GM12878 (cell line): ENCODE results near the gene NUP50. TPM values are rescaled to one million over a fixed set of nuclear protein-coding genes. Genes with fewer than 3 reads are reported as not detected.
A peak's percentile ranks its signal among the peaks of the same experiment; 100 is the strongest.

Experiments
- BACH1 ChIP-seq: fragments of 450-650 bp; IDR thresholded peaks from 2 replicates; pipeline ENCODE4 v1.6.1; 2017; ENCODE audit warnings: mild to moderate bottlenecking, borderline replicate concordance
- BHLHE40 ChIP-seq, 2 experiments: fragments of 450-650 bp in 1 of 2; IDR thresholded peaks; 2 replicates each; pipeline ENCODE4 v1.6.1; 2011 to 2017; ENCODE audit warnings: low read depth in 2 of 2, borderline replicate concordance in 1 of 2, improper control_type of control experiment in 1 of 2, low read length in 1 of 2, mild to moderate bottlenecking in 1 of 2
- BRCA1 ChIP-seq: IDR thresholded peaks from 2 replicates; pipeline ENCODE4 v1.6.1; 2011; ENCODE audit warnings: low read depth, low read length, improper control_type of control experiment
- GATAD2B ChIP-seq: fragments of 450-650 bp; conservative IDR thresholded peaks from 2 replicates; pipeline ENCODE4 v1.6.1; 2017; ENCODE audit warnings: low read depth, mild to moderate bottlenecking, moderate library complexity
- POU2F2 ChIP-seq: IDR thresholded peaks from 3 replicates; pipeline ENCODE4 v1.6.1; 2011; ENCODE audit warnings: low read depth, mild to moderate bottlenecking, low read length, borderline replicate concordance
- TAF1 ChIP-seq: IDR thresholded peaks from 2 replicates; pipeline ENCODE4 v1.6.1; 2011; ENCODE audit warnings: mild to moderate bottlenecking, low read depth, low read length, borderline replicate concordance
- TCF3 ChIP-seq: IDR thresholded peaks from 2 replicates; pipeline ENCODE4 v1.6.1; 2012; ENCODE audit warnings: low read depth, mild to moderate bottlenecking, low read length, borderline replicate concordance; ENCODE audit not compliant: insufficient read depth
- polyA plus RNA-seq, 11 experiments: library from polyadenylated mRNA; depleted of rRNA in 4 of 11; unstranded in 6 of 11; stranded (reverse) in 5 of 11; fragments of >200 nt; fragmentation: Nextera tagmentation in 4 of 11; fragmentation: Illumina TruSeq in 1 of 11; extraction: Ambion mirVana in 4 of 11; extraction: Trizol in 1 of 11; gene quantifications; 1 replicate in 1 of 11; 2 replicates in 10 of 11; pipeline versions ENCODE4 v1.2.1 to v1.2.3, GENCODE V29; 2011 to 2016; ENCODE audit warnings: inconsistent platforms in 2 of 11, missing spikeins in 2 of 11, low read depth in 1 of 11
- total RNA-seq, 4 experiments: library from RNA; depleted of rRNA in 3 of 4; stranded (reverse); fragments of >200 nt in 3 of 4; fragmentation: Illumina TruSeq in 1 of 4; extraction: Trizol in 1 of 4; gene quantifications; 2 replicates each; pipeline versions ENCODE4 v1.2.1 to v1.2.3, GENCODE V29; 2013 to 2021
- TF ChIP-seq, protein P1 (sequence below): IDR thresholded peaks from 2 replicates; pipeline ENCODE4 v1.6.1; 2012; ENCODE audit warnings: low read depth, low read length, improper control_type of control experiment
- TF ChIP-seq, protein P2 (sequence below): fragments of 450-650 bp; IDR thresholded peaks from 2 replicates; pipeline ENCODE4 v1.6.1; 2016; ENCODE audit warnings: mild to moderate bottlenecking, moderate library complexity, borderline replicate concordance
- TF ChIP-seq, protein P3 (sequence below): fragments of 450-650 bp; IDR thresholded peaks from 2 replicates; pipeline ENCODE4 v1.6.1; 2018; ENCODE audit warnings: mild to moderate bottlenecking, low read depth, moderate library complexity; ENCODE audit not compliant: partially characterized antibody
- TF ChIP-seq, protein P4 (sequence below), 3 experiments: IDR thresholded peaks in 2 of 3; conservative IDR thresholded peaks in 1 of 3; 2 replicates each; pipeline ENCODE4 v1.5.1; 2011; ENCODE audit warnings: low read depth in 3 of 3, low read length in 3 of 3, mild to moderate bottlenecking in 3 of 3, control low read depth in 2 of 3, moderate library complexity in 2 of 3, inconsistent platforms in 1 of 3, mixed read lengths in 1 of 3; ENCODE audit not compliant: control insufficient read depth in 2 of 3, insufficient read depth in 1 of 3; ENCODE audit errors: extremely low read depth in 1 of 3
- TF ChIP-seq, protein P5 (sequence below): IDR thresholded peaks from 2 replicates; pipeline ENCODE4 v1.6.1; 2012; ENCODE audit warnings: low read depth, low read length, improper control_type of control experiment

Gene NUP50
- total and polyA plus RNA-seq, 10 of the 15 experiments (the other 5 are each of a cell fraction or from before 2014, with no cell fraction given) = 36.8 to 125 (median 78.8) TPM

DNA sequence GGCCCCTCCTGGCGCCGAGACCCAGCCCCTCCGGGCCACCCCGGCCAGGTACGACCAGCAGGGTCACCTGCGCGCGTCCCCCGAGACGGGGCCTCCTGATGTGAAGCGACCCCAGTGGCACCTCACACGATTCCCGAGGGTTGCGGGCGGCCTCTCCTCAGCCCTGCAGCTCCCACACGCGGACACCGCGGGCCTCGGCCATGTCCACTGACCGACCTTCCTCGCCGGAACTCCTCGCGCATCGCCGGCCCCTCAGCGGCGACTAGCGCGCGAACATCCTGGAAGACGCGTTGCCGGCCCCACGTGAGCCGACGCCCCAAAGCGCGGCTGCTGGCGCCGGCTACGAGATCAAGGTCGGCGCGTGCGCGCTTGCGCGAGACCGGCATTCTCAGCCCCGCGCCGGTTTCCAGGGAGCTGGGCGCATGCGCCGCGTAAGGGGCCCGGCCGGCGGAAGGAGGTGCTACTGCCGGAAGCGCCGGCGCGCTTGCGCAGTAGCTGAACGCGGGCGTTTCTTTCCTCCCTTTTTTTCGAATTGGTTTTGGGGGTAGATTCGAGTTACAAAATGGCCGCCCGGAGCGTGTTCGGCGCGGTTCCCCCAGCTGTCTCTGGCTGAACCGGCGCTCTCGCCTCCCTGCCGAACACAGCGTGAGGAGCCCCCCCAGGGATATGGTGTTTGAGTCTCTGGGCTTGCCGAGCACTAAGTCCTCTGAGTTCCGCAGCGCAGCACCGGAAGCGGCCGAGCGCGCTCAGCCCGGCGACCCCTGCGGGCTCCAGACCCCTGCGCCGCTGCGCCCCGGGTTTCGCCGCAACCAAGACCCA, at the start of gene NUP50 (continued):
- TF ChIP-seq BHLHE40 (IDR thresholded peaks at IDR 0.05; ENCODE audit: borderline replicate concordance in 1 of 2, low read depth in 2 of 2, low read length in 1 of 2) (peak; percentile 86 to 93), GATAD2B (peak; percentile 49), TCF3 (0 out of 2 replicates have a peak, but pooled peaks have one; percentile 29), POU2F2 (peak; percentile 55; the same call in 1 of the 3 replicates), BACH1 (no peak), BRCA1 (peak; percentile 43; the same call in 1 of the 2 replicates), TAF1 (peak; percentile 82)
- TF ChIP-seq, protein P1, sequence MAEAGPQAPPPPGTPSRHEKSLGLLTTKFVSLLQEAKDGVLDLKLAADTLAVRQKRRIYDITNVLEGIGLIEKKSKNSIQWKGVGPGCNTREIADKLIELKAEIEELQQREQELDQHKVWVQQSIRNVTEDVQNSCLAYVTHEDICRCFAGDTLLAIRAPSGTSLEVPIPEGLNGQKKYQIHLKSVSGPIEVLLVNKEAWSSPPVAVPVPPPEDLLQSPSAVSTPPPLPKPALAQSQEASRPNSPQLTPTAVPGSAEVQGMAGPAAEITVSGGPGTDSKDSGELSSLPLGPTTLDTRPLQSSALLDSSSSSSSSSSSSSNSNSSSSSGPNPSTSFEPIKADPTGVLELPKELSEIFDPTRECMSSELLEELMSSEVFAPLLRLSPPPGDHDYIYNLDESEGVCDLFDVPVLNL = peak; percentile 73
- TF ChIP-seq, protein P2, sequence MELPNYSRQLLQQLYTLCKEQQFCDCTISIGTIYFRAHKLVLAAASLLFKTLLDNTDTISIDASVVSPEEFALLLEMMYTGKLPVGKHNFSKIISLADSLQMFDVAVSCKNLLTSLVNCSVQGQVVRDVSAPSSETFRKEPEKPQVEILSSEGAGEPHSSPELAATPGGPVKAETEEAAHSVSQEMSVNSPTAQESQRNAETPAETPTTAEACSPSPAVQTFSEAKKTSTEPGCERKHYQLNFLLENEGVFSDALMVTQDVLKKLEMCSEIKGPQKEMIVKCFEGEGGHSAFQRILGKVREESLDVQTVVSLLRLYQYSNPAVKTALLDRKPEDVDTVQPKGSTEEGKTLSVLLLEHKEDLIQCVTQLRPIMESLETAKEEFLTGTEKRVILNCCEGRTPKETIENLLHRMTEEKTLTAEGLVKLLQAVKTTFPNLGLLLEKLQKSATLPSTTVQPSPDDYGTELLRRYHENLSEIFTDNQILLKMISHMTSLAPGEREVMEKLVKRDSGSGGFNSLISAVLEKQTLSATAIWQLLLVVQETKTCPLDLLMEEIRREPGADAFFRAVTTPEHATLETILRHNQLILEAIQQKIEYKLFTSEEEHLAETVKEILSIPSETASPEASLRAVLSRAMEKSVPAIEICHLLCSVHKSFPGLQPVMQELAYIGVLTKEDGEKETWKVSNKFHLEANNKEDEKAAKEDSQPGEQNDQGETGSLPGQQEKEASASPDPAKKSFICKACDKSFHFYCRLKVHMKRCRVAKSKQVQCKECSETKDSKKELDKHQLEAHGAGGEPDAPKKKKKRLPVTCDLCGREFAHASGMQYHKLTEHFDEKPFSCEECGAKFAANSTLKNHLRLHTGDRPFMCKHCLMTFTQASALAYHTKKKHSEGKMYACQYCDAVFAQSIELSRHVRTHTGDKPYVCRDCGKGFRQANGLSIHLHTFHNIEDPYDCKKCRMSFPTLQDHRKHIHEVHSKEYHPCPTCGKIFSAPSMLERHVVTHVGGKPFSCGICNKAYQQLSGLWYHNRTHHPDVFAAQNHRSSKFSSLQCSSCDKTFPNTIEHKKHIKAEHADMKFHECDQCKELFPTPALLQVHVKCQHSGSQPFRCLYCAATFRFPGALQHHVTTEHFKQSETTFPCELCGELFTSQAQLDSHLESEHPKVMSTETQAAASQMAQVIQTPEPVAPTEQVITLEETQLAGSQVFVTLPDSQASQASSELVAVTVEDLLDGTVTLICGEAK = peak; percentile 32; the same call in 1 of the 2 replicates
- TF ChIP-seq, protein P3, sequence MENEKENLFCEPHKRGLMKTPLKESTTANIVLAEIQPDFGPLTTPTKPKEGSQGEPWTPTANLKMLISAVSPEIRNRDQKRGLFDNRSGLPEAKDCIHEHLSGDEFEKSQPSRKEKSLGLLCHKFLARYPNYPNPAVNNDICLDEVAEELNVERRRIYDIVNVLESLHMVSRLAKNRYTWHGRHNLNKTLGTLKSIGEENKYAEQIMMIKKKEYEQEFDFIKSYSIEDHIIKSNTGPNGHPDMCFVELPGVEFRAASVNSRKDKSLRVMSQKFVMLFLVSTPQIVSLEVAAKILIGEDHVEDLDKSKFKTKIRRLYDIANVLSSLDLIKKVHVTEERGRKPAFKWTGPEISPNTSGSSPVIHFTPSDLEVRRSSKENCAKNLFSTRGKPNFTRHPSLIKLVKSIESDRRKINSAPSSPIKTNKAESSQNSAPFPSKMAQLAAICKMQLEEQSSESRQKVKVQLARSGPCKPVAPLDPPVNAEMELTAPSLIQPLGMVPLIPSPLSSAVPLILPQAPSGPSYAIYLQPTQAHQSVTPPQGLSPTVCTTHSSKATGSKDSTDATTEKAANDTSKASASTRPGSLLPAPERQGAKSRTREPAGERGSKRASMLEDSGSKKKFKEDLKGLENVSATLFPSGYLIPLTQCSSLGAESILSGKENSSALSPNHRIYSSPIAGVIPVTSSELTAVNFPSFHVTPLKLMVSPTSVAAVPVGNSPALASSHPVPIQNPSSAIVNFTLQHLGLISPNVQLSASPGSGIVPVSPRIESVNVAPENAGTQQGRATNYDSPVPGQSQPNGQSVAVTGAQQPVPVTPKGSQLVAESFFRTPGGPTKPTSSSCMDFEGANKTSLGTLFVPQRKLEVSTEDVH = no peak
- TF ChIP-seq, protein P4, sequence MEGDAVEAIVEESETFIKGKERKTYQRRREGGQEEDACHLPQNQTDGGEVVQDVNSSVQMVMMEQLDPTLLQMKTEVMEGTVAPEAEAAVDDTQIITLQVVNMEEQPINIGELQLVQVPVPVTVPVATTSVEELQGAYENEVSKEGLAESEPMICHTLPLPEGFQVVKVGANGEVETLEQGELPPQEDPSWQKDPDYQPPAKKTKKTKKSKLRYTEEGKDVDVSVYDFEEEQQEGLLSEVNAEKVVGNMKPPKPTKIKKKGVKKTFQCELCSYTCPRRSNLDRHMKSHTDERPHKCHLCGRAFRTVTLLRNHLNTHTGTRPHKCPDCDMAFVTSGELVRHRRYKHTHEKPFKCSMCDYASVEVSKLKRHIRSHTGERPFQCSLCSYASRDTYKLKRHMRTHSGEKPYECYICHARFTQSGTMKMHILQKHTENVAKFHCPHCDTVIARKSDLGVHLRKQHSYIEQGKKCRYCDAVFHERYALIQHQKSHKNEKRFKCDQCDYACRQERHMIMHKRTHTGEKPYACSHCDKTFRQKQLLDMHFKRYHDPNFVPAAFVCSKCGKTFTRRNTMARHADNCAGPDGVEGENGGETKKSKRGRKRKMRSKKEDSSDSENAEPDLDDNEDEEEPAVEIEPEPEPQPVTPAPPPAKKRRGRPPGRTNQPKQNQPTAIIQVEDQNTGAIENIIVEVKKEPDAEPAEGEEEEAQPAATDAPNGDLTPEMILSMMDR (IDR thresholded peaks at IDR 0.05 in 2 of 3, conservative IDR thresholded peaks at IDR 0.05 in 1 of 3; ENCODE audit: control insufficient read depth in 2 of 3, extremely low read depth in 1 of 3, insufficient read depth in 1 of 3, low read depth in 3 of 3, low read length in 3 of 3) = peak in 1 of 3 experiments; percentile 10; a peak in 1 of 6 replicates
- TF ChIP-seq, protein P5, sequence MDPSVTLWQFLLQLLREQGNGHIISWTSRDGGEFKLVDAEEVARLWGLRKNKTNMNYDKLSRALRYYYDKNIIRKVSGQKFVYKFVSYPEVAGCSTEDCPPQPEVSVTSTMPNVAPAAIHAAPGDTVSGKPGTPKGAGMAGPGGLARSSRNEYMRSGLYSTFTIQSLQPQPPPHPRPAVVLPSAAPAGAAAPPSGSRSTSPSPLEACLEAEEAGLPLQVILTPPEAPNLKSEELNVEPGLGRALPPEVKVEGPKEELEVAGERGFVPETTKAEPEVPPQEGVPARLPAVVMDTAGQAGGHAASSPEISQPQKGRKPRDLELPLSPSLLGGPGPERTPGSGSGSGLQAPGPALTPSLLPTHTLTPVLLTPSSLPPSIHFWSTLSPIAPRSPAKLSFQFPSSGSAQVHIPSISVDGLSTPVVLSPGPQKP = peak; percentile 68; the same call in 1 of the 2 replicates
